Gastrocnemius medialis (tissue), 4 donors: Measurements from ENCODE around the gene CIB2.

Source experiments
- POLR2A ChIP-seq, 2 donors: fragments of 450-650 bp; IDR thresholded peaks; one replicate each; pipeline ENCODE4 v1.6.1; 2017; ENCODE audit warnings: antibody characterized with exemption in 2 of 2, mild to moderate bottlenecking in 2 of 2, moderate library complexity in 2 of 2
- TF ChIP-seq, protein P1 (sequence below), 5 experiments: fragments of 450-650 bp in 3 of 5; fragments of 200-600 bp in 2 of 5; sonication (generic) in 2 of 5; IDR thresholded peaks in 4 of 5; conservative IDR thresholded peaks in 1 of 5; 1 replicate in 4 of 5; 2 replicates in 1 of 5; pipeline ENCODE4 v1.5.1; 2016 to 2019; ENCODE audit warnings: antibody characterized with exemption in 5 of 5, mild to moderate bottlenecking in 3 of 5, moderate library complexity in 3 of 5

- TF ChIP-seq, protein P1, sequence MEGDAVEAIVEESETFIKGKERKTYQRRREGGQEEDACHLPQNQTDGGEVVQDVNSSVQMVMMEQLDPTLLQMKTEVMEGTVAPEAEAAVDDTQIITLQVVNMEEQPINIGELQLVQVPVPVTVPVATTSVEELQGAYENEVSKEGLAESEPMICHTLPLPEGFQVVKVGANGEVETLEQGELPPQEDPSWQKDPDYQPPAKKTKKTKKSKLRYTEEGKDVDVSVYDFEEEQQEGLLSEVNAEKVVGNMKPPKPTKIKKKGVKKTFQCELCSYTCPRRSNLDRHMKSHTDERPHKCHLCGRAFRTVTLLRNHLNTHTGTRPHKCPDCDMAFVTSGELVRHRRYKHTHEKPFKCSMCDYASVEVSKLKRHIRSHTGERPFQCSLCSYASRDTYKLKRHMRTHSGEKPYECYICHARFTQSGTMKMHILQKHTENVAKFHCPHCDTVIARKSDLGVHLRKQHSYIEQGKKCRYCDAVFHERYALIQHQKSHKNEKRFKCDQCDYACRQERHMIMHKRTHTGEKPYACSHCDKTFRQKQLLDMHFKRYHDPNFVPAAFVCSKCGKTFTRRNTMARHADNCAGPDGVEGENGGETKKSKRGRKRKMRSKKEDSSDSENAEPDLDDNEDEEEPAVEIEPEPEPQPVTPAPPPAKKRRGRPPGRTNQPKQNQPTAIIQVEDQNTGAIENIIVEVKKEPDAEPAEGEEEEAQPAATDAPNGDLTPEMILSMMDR (IDR thresholded peaks at IDR 0.05 in 4 of 5, conservative IDR thresholded peaks at IDR 0.05 in 1 of 5), result no peak
- no peak for TF ChIP-seq POLR2A (IDR thresholded peaks at IDR 0.05)
These were observed 37.8 kb downstream of the CIB2 start for GRCh38 chr15:78093242-78094020.
